A673 (cell line): ENCODE results near the gene GNAQ. TPM values are rescaled to one million over a fixed set of nuclear protein-coding genes. Genes with fewer than 3 reads are reported as not detected.

Source experiments
- BruUV-seq: library from RNA; stranded (reverse); fragments of 400-500 nt; replicated peaks from 2 replicates; lab custom pipeline; 2021; lab: Mats Ljungman, UMichigan
- CTCF ChIA-PET: fragments of 300-600 bp; sonication (Branson Sonifier 250); formaldehyde crosslinking; loops from one replicate; lab custom pipeline; 2022; ENCODE audit warnings: antibody characterized with exemption; lab: Charles Lee
- POLR2A ChIA-PET: fragments of 300-600 bp; sonication (Branson Sonifier 250); formaldehyde crosslinking; loops from one replicate; lab custom pipeline; 2022; ENCODE audit warnings: antibody characterized with exemption; ENCODE audit not compliant: low non-redundant PET; lab: Charles Lee
- DNase-seq: peaks from one replicate; pipeline ENCODE4 v3.0.0-alpha.2; 2015; ENCODE audit warnings: low spot score
- H3K27ac ChIP-seq: fragments of 200-600 bp; sonication (generic); 2 replicates; pipeline ENCODE4 v1.5.1; 2016; ENCODE audit warnings: mixed run types, low read depth, mild to moderate bottlenecking, mixed read lengths, antibody characterized with exemption, low read length; ENCODE audit not compliant: poor library complexity, severe bottlenecking
- H3K27me3 ChIP-seq: fragments of 200-600 bp; sonication (generic); replicated peaks from 2 replicates; pipeline ENCODE4 v1.6.1; 2017; ENCODE audit warnings: mixed run types, low read depth, mild to moderate bottlenecking, mixed read lengths, antibody characterized with exemption, low read length; ENCODE audit not compliant: insufficient read depth, poor library complexity
- H3K36me3 ChIP-seq: fragments of 200-600 bp; sonication (generic); 2 replicates; pipeline ENCODE4 v1.6.1; 2016; ENCODE audit warnings: mixed run types, mild to moderate bottlenecking, mixed read lengths, antibody characterized with exemption, low read length; ENCODE audit not compliant: insufficient read depth, poor library complexity, severe bottlenecking
- H3K4me1 ChIP-seq: fragments of 200-600 bp; sonication (generic); 2 replicates; pipeline ENCODE4 v1.6.1; 2017; ENCODE audit warnings: mixed run types, mild to moderate bottlenecking, mixed read lengths, antibody characterized with exemption, low read length; ENCODE audit not compliant: insufficient read depth, poor library complexity, severe bottlenecking
- H3K4me3 ChIP-seq: fragments of 200-600 bp; sonication (generic); 2 replicates; pipeline ENCODE4 v1.5.1; 2016; ENCODE audit warnings: low read depth, mixed run types, mild to moderate bottlenecking, mixed read lengths, low read length; ENCODE audit not compliant: poor library complexity, severe bottlenecking
- H3K9me3 ChIP-seq: fragments of 200-600 bp; sonication (generic); 2 replicates; pipeline ENCODE4 v1.6.1; 2016; ENCODE audit warnings: mixed run types, low read depth, mild to moderate bottlenecking, mixed read lengths, antibody characterized with exemption, low read length; ENCODE audit not compliant: poor library complexity, severe bottlenecking
- CTCF ChIP-seq: fragments of 300-800, 200-600 bp; sonication (generic); conservative IDR thresholded peaks from 2 replicates; pipeline ENCODE4 v1.5.1; 2017; ENCODE audit warnings: low read depth, mild to moderate bottlenecking, antibody characterized with exemption, low read length, moderate library complexity, mixed read lengths
- EZH2 ChIP-seq: fragments of 200-600 bp; sonication (generic); IDR thresholded peaks from 2 replicates; pipeline ENCODE4 v1.6.1; 2017; ENCODE audit warnings: borderline replicate concordance, low read depth, mild to moderate bottlenecking, mixed read lengths, antibody characterized with exemption, low read length; ENCODE audit not compliant: poor library complexity, severe bottlenecking
- intact Hi-C: fragments of 100-400 bp; cut with micrococcal nuclease; formaldehyde crosslinking; loops from one replicate; pipeline ENCODE4 v1.10.0; 2022; ENCODE audit not compliant: unreplicated experiment
- total RNA-seq: library from RNA; stranded (reverse); gene quantifications from 2 replicates; pipeline ENCODE4 v1.2.3, GENCODE V29; 2021

GNAQ gene
- total RNA-seq, 1 experiment from 2014 or later: 69.9 TPM

DNA sequence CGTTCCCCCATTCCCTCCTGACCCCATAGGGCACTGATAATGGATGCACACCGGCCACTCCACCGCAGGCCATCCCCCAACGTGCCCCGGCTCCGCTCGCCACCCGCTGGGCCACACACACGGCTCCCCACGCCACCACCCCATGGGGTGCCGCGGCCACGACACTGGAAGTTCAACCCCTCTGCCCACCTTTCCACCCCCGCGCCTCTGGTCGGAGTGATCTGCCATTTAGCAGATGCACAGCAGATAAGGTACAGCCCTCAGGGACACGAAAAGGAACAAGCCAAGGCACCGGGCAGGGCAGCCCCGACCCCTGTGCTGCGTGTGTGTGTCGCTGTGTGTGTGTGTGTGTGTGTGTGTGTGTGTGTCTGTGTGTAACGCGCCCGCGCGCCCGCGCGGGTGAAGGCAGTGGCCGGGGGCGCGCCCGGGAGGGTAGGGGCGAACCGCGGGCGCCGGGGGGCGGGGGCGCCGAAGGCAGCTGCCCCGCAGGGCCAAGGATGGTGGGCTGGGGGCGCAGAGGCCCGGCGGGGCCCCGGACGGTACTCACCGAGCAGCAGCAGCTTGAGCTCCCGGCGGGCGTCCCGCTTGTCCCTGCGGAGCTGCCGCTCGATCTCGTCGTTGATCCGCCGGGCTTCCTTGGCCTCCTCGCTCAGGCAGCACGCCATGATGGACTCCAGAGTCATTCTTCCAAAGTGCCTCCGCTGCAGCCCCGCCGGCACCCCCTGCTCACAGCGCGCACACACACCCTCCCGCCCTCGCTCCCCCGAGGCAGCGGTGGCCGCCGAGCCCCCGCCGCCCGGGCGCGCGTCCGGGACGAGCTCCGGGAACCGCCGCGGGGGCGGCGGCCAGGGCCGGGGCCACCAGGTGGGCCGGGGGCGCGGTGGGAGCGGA lies 813 bp downstream of the GNAQ start:
- no peaks in the 10 kb centered on the region for H3K9me3 ChIP-seq
- H3K27me3 ChIP-seq: no peaks in the 10 kb centered on the region
- no peaks in the 10 kb centered on the region for H3K36me3 ChIP-seq
- intact Hi-C loops: loop anchor here (5.0 kb wide), 1 partner anchor 588 kb away; no protein-coding TSS in a partner anchor
- H3K4me1 ChIP-seq: peaks cover 51% of the 10 kb centered on the region
- peak; percentile 74 for DNase-seq
- ChIA-PET POLR2A (interaction anchor here (0.6 to 0.9 kb wide), 2 partner anchors 102 to 237 kb away, joined by 3 to 4 read pairs; no protein-coding TSS in a partner anchor), CTCF (no interaction called here)
- H3K27ac ChIP-seq: peak overlapping the region; percentile 78
- H3K4me3 ChIP-seq: peak overlapping the region; percentile 89
- BruUV-seq: no TSS peak
- TF ChIP-seq CTCF (no peak), EZH2 (no peak)

GRCh38 chr9:78030296-78030552 lies 1.4 kb downstream of the GNAQ start:
- CTCF ChIA-PET: no interaction called here

More at GRCh38 chr9:78030296-78030552, 1.4 kb downstream of the GNAQ start:
- intact Hi-C loops: loop anchor here (5.0 kb wide), 1 partner anchor 588 kb away; no protein-coding TSS in a partner anchor
- H3K4me1 ChIP-seq: peaks cover 52% of the 10 kb centered on the region
- no peaks in the 10 kb centered on the region for H3K36me3 ChIP-seq
- BruUV-seq: no TSS peak
- H3K27me3 ChIP-seq: no peaks in the 10 kb centered on the region
- H3K4me3 ChIP-seq: peak overlapping the region; percentile 89
- POLR2A ChIA-PET: no interaction called here
- H3K27ac ChIP-seq: peak overlapping the region; percentile 78
- DNase-seq: peak; percentile 42
- no peaks in the 10 kb centered on the region for H3K9me3 ChIP-seq
- TF ChIP-seq EZH2 (no peak), CTCF (no peak)
